ENCODE results near the gene TRAIP.

DNA sequence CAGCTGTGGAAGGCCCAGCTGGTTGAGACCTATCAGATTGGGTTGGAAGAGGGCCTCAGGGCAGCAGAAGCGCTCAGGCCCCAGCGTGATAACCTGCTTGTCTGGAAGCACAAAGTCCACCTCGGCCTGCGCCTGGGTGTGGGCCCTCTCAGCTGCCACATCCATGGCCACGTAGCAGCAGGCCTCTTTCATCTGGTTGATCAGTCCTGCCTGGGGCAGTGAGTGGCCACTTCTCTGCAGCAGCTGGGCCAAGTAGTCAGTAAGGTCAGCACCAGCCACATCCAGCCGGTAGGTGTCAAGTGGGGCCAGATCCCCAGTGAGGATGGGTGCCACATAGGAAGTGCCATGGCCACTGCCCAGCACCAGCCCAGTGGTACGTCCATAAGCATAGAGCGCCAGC, 17.3 kb upstream of the TRAIP start:
- TF ChIP-seq, protein P1, sequence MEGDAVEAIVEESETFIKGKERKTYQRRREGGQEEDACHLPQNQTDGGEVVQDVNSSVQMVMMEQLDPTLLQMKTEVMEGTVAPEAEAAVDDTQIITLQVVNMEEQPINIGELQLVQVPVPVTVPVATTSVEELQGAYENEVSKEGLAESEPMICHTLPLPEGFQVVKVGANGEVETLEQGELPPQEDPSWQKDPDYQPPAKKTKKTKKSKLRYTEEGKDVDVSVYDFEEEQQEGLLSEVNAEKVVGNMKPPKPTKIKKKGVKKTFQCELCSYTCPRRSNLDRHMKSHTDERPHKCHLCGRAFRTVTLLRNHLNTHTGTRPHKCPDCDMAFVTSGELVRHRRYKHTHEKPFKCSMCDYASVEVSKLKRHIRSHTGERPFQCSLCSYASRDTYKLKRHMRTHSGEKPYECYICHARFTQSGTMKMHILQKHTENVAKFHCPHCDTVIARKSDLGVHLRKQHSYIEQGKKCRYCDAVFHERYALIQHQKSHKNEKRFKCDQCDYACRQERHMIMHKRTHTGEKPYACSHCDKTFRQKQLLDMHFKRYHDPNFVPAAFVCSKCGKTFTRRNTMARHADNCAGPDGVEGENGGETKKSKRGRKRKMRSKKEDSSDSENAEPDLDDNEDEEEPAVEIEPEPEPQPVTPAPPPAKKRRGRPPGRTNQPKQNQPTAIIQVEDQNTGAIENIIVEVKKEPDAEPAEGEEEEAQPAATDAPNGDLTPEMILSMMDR (IDR thresholded peaks at IDR 0.05), result no peak
- no peak for TF ChIP-seq POLR2A (IDR thresholded peaks at IDR 0.05)

Data from vagina (tissue), 2 donors.